GM12872 (cell line): ENCODE data around the gene GALR3.
A peak's percentile ranks its signal among the peaks of the same experiment; 100 is the strongest.

Experiments used
- CTCF ChIP-seq: IDR thresholded peaks from 3 replicates; pipeline ENCODE4 v1.5.1; 2011; ENCODE audit warnings: low read depth, mild to moderate bottlenecking, low read length, moderate library complexity; ENCODE audit not compliant: insufficient read depth

GALR3 gene

GRCh38 chr22:37811867-37812266 is 11.3 kb upstream of the GALR3 start:
- no peak for TF ChIP-seq CTCF

GRCh38 chr22:37812869-37813678 is 10.1 kb upstream of the GALR3 start:
- no peak for TF ChIP-seq CTCF

GRCh38 chr22:37815593-37815992 is 7.6 kb upstream of the GALR3 start:
- TF ChIP-seq CTCF: no peak

- no peak for TF ChIP-seq CTCF
Measured at GRCh38 chr22:37816543-37817180, 6.5 kb upstream of the GALR3 start.

GRCh38 chr22:37817705-37818408 is 5.3 kb upstream of the GALR3 start:
- TF ChIP-seq CTCF: peak; percentile 95

- TF ChIP-seq CTCF: peak; percentile 49
Measured at GRCh38 chr22:37818409-37819104, 4.6 kb upstream of the GALR3 start.

GRCh38 chr22:37819105-37819433 is 4.1 kb upstream of the GALR3 start:
- no peak for TF ChIP-seq CTCF
